ENCODE data around the gene SCNN1A. TPM values are rescaled to one million over a fixed set of nuclear protein-coding genes. Genes with fewer than 3 reads are reported as not detected.

Gene SCNN1A
- total and polyA plus RNA-seq, 2 of the 4 experiments (the other 2 are of a cell fraction) = 0.41 TPM; not detected in 1

DNA sequence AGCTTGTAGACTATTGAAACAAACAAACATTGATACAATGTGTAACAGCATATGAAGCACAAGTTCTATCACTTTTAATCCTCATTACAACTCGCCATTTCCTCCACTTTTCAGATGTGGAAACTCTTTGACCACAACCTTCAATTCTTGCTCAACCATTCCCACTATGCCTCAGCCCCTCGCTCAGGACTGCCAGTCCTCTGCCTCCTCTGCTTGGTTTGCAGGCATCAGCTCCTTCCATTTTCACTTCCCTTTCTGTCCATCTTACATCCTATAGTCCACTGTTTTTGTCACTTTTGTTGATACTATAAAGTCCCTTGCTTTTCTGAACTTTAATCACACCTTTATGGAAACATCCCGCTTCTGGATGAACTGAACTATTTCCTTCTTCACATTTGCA, 41.2 kb upstream of the SCNN1A start:
- H3K9me1 ChIP-seq (ENCODE audit: insufficient read depth, low read length) = peaks cover 10% of the 10 kb centered on the region; the same call in 1 of the 2 replicates
- H2BK5ac ChIP-seq (ENCODE audit: low read depth, low read length, poor library complexity, severe bottlenecking) = no peak overlapping the region
- H3K4ac ChIP-seq (ENCODE audit: low read depth, low read length) = no peak overlapping the region
- CTCF ChIA-PET = no interaction called here
- no peak overlapping the region for H4K91ac ChIP-seq (ENCODE audit: insufficient read depth, low read depth, low read length)
- no peak overlapping the region for H2BK20ac ChIP-seq (ENCODE audit: low read depth, low read length)
- H2BK120ac ChIP-seq (ENCODE audit: low read depth, low read length) = no peak overlapping the region
- no peak overlapping the region for H3K14ac ChIP-seq (replicated peaks; ENCODE audit: low read depth, low read length)
- POLR2A ChIA-PET (ENCODE audit: unreplicated experiment) = no interaction called here
- no peak overlapping the region for H2BK15ac ChIP-seq (ENCODE audit: low read depth, low read length)
- no peak overlapping the region for H3K9ac ChIP-seq (ENCODE audit: low read depth, low read length)
- no peak overlapping the region for H4K8ac ChIP-seq (ENCODE audit: low read depth in 2 of 2, low read length in 2 of 2)
- intact Hi-C loops (cut with micrococcal nuclease) = no loop called here
- H3K27ac ChIP-seq (ENCODE audit: insufficient read depth, low read length) = no peak overlapping the region
- WGBS, 2 experiments (ENCODE audit: extremely low coverage in 2 of 2, insufficient read length in 1 of 2) = 84% methylated on average over 3 of the region's 3 CpGs; no CpG with 5 or more reads in 1 of the 2 experiments
- H3K36me3 ChIP-seq (ENCODE audit: control insufficient read depth, insufficient read depth, low read length) = no peaks in the 10 kb centered on the region
- no peak overlapping the region for H3K56ac ChIP-seq (ENCODE audit: extremely low read depth, insufficient read depth, low read length)
- H3K79me1 ChIP-seq (ENCODE audit: low read depth in 1 of 2, low read length in 2 of 2) = no peaks in the 10 kb centered on the region
- H3K4me1 ChIP-seq (ENCODE audit: control insufficient read depth, insufficient read depth, low read length) = no peaks in the 10 kb centered on the region
- no peak overlapping the region for H3K4me3 ChIP-seq (ENCODE audit: insufficient read depth, low read depth, low read length)
- H2AK5ac ChIP-seq (ENCODE audit: low read depth, low read length) = no peak overlapping the region
- DNase-seq = no peak
- H3K4me2 ChIP-seq (ENCODE audit: low read depth, low read length) = no peak overlapping the region
- H4K5ac ChIP-seq (ENCODE audit: low read depth, low read length) = no peak overlapping the region
- no peak for ATAC-seq (ENCODE audit: low read depth)
- no peak overlapping the region for H3K23ac ChIP-seq (ENCODE audit: low read depth, low read length)
- no peaks in the 10 kb centered on the region for H3K27me3 ChIP-seq (ENCODE audit: control insufficient read depth, insufficient read depth, low read length)
- H2AK9ac ChIP-seq (replicated peaks; ENCODE audit: low read depth, low read length, poor library complexity) = no peak overlapping the region
- TF ChIP-seq FOS (IDR thresholded peaks at IDR 0.05; ENCODE audit: low read depth, low read length) = no peak
- TF ChIP-seq MXI1 (IDR thresholded peaks at IDR 0.05; ENCODE audit: borderline replicate concordance, low read depth, low read length) = no peak
- H4K20me1 ChIP-seq (ENCODE audit: insufficient read depth, low read length) = no peaks in the 10 kb centered on the region
- in situ Hi-C loops (cut with MboI; ENCODE audit: low sequenced_read_pairs) = no loop called here
- no TSS peak for BruUV-seq (replicated peaks)
- no peak overlapping the region for H2AFZ ChIP-seq (replicated peaks; ENCODE audit: low read length, poor library complexity)
- no peak overlapping the region for H3K18ac ChIP-seq (ENCODE audit: low read depth, low read length)
- no peaks in the 10 kb centered on the region for H3K9me3 ChIP-seq (ENCODE audit: control insufficient read depth, insufficient read depth, low read length)
- dilution Hi-C loops (cut with HindIII; ENCODE audit: low sequenced_read_pairs, unreplicated experiment) = no loop called here

Measured in IMR-90 (cell line).